Putamen (tissue), 1 donor: ENCODE measurements around the gene PFDN6.

Experiments used
- DNase-seq: peaks from one replicate; pipeline ENCODE4 v3.0.0-alpha.2; 2016; ENCODE audit warnings: low spot score

Gene PFDN6

DNA sequence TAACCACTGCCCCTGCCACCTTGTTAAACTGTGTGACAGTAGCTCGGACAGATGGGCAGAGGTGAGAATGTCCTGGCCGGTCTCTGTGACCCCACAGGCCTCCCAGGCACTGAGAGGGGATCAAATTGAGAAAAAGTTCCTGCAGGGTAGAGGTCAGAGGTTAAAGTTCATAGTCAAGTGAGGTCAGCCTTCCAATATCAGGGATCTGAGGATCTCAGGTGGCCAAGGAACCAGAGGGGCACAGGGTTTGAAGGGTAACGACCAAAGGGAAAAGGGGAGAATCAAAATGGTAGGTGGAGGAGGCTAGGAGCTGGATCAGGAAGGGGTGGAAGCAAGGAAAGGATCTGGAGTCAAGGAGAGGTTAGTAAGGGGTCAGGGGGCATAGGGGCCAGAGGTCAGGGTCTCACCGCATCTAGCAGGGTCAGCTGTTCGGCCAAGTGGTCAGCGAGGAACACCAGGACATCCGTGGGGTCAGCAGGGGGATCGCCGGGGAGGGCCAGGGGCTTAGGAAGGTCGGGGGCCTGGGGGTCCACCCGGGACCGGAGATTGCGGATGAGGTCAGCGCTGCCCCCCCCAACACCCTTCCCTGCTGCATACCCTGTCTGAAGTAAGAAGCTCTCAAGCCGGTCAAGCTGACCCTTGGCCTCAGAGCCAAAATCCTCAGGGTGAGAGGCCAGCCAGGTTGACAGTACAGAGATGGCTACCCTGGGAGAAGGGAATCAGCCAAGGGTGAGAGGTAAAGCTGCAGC lies 6.4 kb downstream of the PFDN6 start:
- no peak for DNase-seq

- DNase-seq = no peak
These were observed 7.5 kb downstream of the PFDN6 start for GRCh38 chr6:33296797-33297405.

GRCh38 chr6:33297406-33297955 lies 8.1 kb downstream of the PFDN6 start:
- DNase-seq = no peak

DNA sequence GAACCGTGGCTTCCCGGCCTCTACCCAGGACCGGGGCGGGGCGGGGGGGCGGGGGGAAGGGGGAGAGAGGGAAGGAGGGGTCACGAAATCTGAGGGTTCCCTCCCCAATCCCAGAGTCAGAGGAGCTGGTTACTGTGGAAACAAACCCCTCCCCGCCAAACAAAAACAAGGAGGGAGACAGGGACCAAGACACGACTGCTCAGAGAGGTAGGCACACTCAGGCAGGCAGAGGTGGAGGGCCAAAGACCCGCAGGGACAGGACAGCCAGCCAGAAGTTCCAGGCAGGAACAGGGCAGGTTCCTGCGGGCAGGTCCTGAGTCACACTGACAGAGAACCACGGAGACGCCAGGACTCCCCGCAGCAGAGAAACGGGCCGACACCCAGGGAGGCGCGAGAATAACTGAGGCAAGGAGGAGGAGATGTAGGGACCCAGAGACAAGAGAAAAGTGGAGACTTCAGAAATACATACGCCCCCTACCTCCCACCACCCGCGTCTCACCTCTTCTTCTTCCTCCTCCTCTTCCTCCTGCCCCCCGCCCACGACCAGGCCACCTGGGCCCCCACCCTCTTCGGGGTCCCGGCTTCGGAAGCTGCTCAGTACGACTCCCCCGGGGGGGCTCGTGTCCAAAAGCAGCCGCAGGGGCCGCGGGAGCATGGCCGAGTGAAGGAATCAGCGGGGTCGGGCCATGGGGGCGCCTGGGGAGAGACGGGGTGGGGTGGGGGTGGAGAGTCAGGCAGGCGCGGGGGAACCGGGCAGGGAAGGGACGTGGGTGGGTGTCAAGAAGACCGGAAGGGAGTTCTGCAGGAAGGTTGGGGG lies 8.8 kb downstream of the PFDN6 start:
- no peak for DNase-seq

DNA sequence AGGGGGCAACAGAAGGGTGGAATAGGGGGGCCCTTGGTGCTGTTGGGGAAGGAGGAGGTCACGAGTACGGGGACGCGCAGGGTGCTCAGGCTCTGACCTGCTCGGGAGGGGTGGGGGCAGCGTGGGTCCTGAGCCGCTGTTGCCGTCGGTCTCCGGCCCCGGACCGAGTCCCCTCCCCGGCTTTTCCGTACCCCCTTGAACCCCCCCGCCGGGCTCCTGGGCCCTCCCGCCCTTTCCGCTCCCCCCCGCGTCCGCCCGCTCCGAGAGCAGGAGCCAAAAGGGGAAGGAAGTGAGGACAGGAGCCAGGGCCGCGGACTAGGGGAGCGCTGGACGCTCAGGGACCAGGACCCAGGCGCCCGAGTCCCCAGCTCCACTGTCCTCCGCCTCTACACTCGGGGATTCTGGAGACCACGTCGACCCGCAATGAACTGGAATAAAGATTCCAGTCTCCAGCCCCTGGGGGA lies 9.4 kb downstream of the PFDN6 start, which contains the start of gene RGL2:
Gene RGL2, minus strand, starts transcription at position 170 of the 464 bp plus-strand sequence. CDS start 332 bp downstream, outside the sequence.
- peak; percentile 83 for DNase-seq

DNA sequence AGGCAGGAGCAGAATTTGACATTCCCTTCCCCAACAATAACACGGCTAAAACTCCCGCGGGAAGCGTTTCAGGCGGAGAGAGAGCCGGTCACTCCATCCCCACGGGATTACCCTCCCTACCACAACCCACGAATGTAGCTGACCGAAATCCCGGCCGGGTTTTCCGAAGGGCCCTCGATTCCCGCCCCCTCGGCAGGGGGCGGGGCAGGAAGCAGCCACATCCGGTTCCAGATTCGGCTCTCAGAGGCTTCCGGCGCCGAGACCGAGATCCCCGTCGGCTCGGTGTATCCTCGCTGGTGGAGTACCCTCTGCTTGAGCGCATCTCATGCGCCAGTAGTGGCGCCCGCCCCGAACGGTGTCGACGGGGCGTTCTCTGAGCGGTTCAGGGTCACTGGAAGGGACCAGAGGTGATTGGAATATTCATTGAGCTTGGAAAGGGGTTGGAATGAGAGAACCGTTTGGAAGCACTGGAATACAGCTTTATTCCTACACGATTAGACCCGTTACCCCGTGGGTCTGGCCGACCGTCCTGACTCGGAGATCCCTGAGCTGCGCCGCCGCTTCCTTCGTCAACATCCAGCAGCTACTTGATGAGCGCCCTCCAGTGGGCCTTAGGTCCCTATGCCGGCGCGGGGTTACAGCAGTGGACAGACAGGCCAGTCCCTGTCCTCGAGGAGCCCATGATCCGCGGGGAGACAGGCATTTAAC lies 10.0 kb downstream of the PFDN6 start:
- DNase-seq = peak; percentile 93

DNA sequence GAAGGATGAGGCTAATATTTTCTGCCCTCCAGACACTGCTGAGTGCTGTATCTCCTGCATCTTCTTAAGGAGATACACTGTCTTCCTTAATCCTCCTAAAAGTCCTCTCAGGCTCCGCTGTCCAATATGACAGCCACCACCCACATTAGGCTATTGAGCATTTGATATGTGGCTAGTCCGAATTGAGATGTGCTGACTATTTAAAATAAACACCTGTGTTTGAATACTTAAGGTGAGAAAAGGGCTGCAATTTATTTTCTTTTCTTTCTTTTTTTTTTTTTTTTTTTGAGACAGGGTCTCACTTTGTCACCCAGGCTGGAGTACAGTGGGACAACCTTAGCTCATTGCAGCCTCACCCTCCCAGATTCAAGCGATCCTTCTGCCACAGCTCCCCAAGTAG lies 12.5 kb downstream of the PFDN6 start:
- DNase-seq = no peak

DNA sequence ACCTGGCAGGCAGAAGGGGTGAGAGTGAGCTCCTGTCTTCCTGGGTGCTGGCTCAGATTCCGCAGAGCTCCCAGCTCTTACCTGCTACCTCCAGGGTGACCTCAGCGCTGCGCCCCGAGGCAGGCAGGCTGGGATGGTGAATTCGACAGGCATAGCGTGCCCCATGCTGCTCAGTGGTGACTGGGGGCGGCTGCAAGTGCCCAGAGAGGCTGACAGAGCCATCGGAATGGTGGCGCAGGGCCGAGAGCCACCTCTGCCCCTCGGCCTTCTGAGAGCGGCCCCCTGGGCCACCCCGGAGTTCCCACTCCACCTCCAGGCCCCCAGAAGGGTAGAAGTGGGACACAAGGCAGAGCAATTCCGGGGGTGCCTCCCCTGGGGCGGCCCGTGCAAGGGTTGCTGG lies 14.8 kb downstream of the PFDN6 start:
- DNase-seq = no peak

GRCh38 chr6:33305052-33305451 lies 15.7 kb downstream of the PFDN6 start:
- DNase-seq = no peak

DNA sequence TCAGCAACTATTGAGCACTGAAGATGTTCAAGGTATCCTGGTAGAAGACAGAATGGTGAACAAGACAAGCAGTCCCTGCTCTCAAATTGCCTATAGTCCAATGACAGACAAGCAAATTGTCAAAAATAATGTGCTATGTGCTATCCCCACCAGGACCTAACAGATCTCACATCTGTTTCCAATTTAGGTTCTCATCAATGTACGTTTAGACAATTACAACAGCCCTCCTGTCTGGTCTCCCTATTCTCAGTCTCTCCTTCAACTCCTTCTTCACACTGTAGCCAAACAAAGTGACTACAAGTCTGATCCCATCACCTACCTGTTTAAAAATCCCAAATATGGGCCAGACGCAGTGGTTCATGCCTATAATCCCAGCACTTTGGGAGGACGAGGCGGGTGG lies 17.0 kb downstream of the PFDN6 start:
- DNase-seq = no peak

DNA sequence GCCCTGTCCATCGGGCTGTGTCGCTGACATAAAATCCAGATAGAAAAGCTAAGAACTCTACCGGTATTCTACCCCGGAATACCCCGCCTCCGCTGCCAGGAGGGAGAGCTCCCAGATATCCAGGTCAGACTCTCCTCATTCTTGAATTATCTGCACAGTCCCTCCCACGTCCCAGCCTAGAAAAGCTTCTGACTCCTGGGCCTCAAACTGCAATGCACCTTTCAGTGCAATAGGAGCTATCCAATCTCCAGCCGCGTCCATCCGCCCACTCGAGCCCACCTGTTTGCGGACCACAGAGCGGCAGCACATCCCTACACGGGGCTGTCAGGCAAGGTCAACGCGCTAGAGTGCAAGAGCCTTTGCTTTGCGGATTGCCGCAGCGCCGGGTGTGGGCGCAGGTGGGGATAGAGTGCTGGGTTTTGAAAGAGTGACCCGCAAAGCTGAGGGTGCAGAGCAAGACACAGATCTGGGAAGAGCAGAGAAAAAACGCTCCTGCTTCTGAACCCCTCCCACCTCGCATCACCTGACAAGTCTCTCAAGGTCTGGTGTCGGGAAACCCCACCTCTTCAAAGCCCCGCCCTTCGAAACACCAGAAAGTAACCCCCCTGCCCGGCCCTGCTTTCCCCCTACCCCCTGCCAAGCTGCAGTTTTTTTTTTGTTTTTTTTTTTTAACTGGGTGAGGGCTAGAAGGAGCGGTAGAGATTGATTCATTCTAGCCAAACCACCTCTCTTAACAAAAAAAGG lies 23.1 kb downstream of the PFDN6 start:
- peak; percentile 79 for DNase-seq

GRCh38 chr6:33313105-33313708 lies 23.8 kb downstream of the PFDN6 start:
- DNase-seq = no peak

- DNase-seq = no peak
These were observed 24.5 kb downstream of the PFDN6 start, which contains the start of gene TAPBP for GRCh38 chr6:33313709-33314514. Gene TAPBP, minus strand, starts transcription at chr6:33314078. Its CDS starts 37 bp downstream, at chr6:33314041.

DNA sequence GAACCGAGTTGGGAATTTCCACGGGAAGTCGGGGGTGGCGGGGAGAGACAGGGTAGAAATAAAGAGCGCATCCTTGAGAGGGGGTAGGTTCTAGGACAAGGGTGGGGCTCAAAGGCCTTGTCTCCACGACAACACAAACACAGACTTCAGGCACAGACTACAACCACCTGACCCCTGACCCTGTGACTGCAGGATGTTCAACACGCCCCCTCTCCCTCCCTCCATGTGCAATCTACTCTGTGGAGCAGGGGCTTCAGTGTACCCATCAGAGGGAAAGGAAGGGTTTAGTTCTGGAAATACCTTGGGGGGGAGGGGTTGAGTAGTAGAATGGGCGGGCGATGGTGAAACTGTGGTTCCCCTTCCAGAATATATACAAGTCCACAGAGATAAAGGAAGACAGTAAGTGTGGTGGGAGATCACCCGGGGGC lies 25.1 kb downstream of the PFDN6 start:
- peak; percentile 70 for DNase-seq

- no peak for DNase-seq
These were observed 25.8 kb downstream of the PFDN6 start for GRCh38 chr6:33314943-33315792.

DNA sequence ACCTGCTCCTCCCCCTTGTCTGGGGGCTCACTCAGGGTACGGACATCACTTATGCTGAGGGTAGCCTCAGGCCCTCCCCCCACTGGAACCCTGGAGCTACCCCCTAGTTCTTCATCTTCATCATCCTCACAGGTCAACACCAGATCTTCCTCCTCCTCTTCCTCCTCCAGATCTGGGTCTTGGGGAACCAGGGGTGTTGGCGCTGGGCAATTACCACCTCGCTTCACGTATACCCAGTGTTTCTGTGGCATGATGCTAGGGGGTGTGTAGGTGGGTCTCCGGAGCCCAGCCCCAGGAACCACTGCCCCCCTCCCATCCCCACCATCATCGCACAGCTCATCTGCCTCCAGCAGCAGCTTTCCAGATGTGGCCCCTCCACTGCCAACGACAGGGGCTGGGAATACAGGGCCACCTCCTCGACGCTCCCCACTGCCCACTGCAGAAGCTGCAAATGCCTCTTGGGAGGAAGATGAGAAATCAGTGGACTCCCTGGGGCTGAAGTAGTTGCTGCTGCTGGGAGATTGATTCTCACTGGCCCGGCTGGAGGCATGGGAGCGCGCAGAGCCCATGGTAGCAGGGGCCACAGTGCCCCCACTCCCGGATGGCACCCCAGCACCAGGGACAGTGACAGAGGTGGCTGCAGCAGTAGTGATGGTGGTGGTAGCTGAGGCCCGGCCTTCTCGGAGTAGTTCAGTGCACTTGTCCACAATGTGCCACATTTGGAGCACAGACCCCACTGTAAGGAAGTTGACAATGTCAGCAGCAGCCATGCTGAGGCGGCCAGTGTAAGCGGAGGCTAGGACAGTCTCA lies 26.6 kb downstream of the PFDN6 start:
- no peak for DNase-seq

- DNase-seq = no peak
These were observed 27.4 kb downstream of the PFDN6 start for GRCh38 chr6:33316603-33317418.
